ENCODE results near the gene PPM1N.

DNA sequence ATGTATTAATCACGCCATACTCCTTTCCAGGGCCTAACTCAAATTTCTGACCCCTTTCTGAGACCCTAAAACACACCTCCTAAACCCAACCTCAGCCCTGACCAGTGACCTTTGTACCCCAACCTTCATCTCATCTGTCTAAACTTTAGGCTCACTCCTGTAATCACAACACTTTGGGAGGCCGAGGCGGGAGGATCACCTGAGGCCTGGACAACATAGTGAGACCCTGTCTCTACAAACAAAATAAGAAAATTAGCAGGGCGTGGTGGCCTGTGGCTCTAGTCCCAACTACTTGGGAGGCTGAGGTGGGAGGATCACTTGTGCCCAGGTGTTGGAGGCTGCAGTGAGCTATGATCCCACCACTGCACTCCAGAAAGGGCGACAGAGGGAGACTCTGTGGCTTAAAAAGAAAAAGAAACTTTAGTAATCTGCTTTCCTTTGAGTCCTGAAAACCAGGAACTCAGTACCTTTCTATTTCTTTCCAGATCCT, 6.1 kb upstream of the PPM1N start:
- TF ChIP-seq CTCF (conservative IDR thresholded peaks at IDR 0.05 in 1 of 2, IDR thresholded peaks at IDR 0.05 in 1 of 2; ENCODE audit: extremely low read depth in 1 of 2, insufficient read depth in 1 of 2, low read depth in 1 of 2, low read length in 2 of 2) = no peak
- TF ChIP-seq EZH2 (IDR thresholded peaks at IDR 0.05; ENCODE audit: borderline replicate concordance, low read length) = no peak

Measured in mammary epithelial cell (primary cell).